ENCODE measurements around the gene PTGS2. TPM values are rescaled to one million over a fixed set of nuclear protein-coding genes. Genes with fewer than 3 reads are reported as not detected.

The PTGS2 gene
- total and polyA plus RNA-seq, 2 donors (not counting 1 experiment from before 2014, with no cell fraction given) = 3.1 to 3.3 TPM

- Histone ChIP-seq H3K9me3 (ENCODE audit: control insufficient read depth, insufficient read depth, low read depth, low read length) (no peaks in the 10 kb centered on the region), H3K79me2 (ENCODE audit: control insufficient read depth, insufficient read depth, low read length) (no peaks in the 10 kb centered on the region), H3K4me2 (ENCODE audit: extremely low read depth, insufficient read depth, low read length) (peak overlapping the region; percentile 76), H3K27ac (ENCODE audit: insufficient read depth, low read length) (no peak overlapping the region), H3K27me3 (ENCODE audit: control insufficient read depth, insufficient read depth, low read length) (no peaks in the 10 kb centered on the region), H2AFZ (ENCODE audit: low read length) (peak overlapping the region; percentile 78), H3K4me1 (ENCODE audit: control insufficient read depth, extremely low read depth, insufficient read depth, low read length) (no peaks in the 10 kb centered on the region), H3K36me3 (ENCODE audit: control insufficient read depth, insufficient read depth, low read length) (no peaks in the 10 kb centered on the region), H4K20me1 (ENCODE audit: control insufficient read depth, extremely low read depth, insufficient read depth, low read length) (no peaks in the 10 kb centered on the region), H3K4me3 (replicated peaks in 1 of 4; ENCODE audit: control extremely low read depth in 1 of 4, insufficient read depth in 1 of 4, low read depth in 3 of 4, low read length in 4 of 4) (peak overlapping the region in 3 of 4 experiments; percentile 20 to 33 (median 33)), H3K9ac (ENCODE audit: insufficient read depth, low read length) (no peak overlapping the region)
- TF ChIP-seq, protein P1, sequence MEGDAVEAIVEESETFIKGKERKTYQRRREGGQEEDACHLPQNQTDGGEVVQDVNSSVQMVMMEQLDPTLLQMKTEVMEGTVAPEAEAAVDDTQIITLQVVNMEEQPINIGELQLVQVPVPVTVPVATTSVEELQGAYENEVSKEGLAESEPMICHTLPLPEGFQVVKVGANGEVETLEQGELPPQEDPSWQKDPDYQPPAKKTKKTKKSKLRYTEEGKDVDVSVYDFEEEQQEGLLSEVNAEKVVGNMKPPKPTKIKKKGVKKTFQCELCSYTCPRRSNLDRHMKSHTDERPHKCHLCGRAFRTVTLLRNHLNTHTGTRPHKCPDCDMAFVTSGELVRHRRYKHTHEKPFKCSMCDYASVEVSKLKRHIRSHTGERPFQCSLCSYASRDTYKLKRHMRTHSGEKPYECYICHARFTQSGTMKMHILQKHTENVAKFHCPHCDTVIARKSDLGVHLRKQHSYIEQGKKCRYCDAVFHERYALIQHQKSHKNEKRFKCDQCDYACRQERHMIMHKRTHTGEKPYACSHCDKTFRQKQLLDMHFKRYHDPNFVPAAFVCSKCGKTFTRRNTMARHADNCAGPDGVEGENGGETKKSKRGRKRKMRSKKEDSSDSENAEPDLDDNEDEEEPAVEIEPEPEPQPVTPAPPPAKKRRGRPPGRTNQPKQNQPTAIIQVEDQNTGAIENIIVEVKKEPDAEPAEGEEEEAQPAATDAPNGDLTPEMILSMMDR (conservative IDR thresholded peaks at IDR 0.05 in 1 of 2, IDR thresholded peaks at IDR 0.05 in 1 of 2; ENCODE audit: low read depth in 1 of 2, low read length in 2 of 2) = no peak
- no peak for TF ChIP-seq EZH2 (IDR thresholded peaks at IDR 0.05; ENCODE audit: low read length, missing control alignments)
- no peak for DNase-seq (ENCODE audit: low read depth in 2 of 2)
These were observed 23.1 kb upstream of the PTGS2 start for GRCh38 chr1:186703209-186703766.

GRCh38 chr1:186700722-186701121 is 20.5 kb upstream of the PTGS2 start:
- Histone ChIP-seq H3K4me2 (ENCODE audit: extremely low read depth, insufficient read depth, low read length) (no peak overlapping the region), H3K27ac (ENCODE audit: insufficient read depth, low read length) (no peak overlapping the region), H3K9me3 (ENCODE audit: control insufficient read depth, insufficient read depth, low read depth, low read length) (no peaks in the 10 kb centered on the region), H3K4me3 (replicated peaks in 1 of 4; ENCODE audit: control extremely low read depth in 1 of 4, insufficient read depth in 1 of 4, low read depth in 3 of 4, low read length in 4 of 4) (no peak overlapping the region), H3K36me3 (ENCODE audit: control insufficient read depth, insufficient read depth, low read length) (no peaks in the 10 kb centered on the region), H3K4me1 (ENCODE audit: control insufficient read depth, extremely low read depth, insufficient read depth, low read length) (no peaks in the 10 kb centered on the region), H2AFZ (ENCODE audit: low read length) (no peak overlapping the region), H3K9ac (ENCODE audit: insufficient read depth, low read length) (no peak overlapping the region), H3K27me3 (ENCODE audit: control insufficient read depth, insufficient read depth, low read length) (no peaks in the 10 kb centered on the region), H3K79me2 (ENCODE audit: control insufficient read depth, insufficient read depth, low read length) (no peaks in the 10 kb centered on the region), H4K20me1 (ENCODE audit: control insufficient read depth, extremely low read depth, insufficient read depth, low read length) (no peaks in the 10 kb centered on the region)
- DNase-seq (ENCODE audit: low read depth in 2 of 2) = no peak
- TF ChIP-seq EZH2 (IDR thresholded peaks at IDR 0.05; ENCODE audit: low read length, missing control alignments) = no peak
- TF ChIP-seq, protein P1 (conservative IDR thresholded peaks at IDR 0.05 in 1 of 2, IDR thresholded peaks at IDR 0.05 in 1 of 2; ENCODE audit: low read depth in 1 of 2, low read length in 2 of 2) = no peak

- H3K27me3 ChIP-seq (ENCODE audit: control insufficient read depth, insufficient read depth, low read length) = no peaks in the 10 kb centered on the region
- H4K20me1 ChIP-seq (ENCODE audit: control insufficient read depth, extremely low read depth, insufficient read depth, low read length) = no peaks in the 10 kb centered on the region
- no peaks in the 10 kb centered on the region for H3K4me1 ChIP-seq (ENCODE audit: control insufficient read depth, extremely low read depth, insufficient read depth, low read length)
- DNase-seq (ENCODE audit: low read depth in 2 of 2) = no peak
- H2AFZ ChIP-seq (ENCODE audit: low read length) = no peak overlapping the region
- no peak overlapping the region for H3K4me2 ChIP-seq (ENCODE audit: extremely low read depth, insufficient read depth, low read length)
- H3K79me2 ChIP-seq (ENCODE audit: control insufficient read depth, insufficient read depth, low read length) = no peaks in the 10 kb centered on the region
- no peak overlapping the region for H3K27ac ChIP-seq (ENCODE audit: insufficient read depth, low read length)
- H3K36me3 ChIP-seq (ENCODE audit: control insufficient read depth, insufficient read depth, low read length) = no peaks in the 10 kb centered on the region
- no peak overlapping the region for H3K4me3 ChIP-seq (replicated peaks in 1 of 4; ENCODE audit: control extremely low read depth in 1 of 4, insufficient read depth in 1 of 4, low read depth in 3 of 4, low read length in 4 of 4)
- TF ChIP-seq, protein P1 (conservative IDR thresholded peaks at IDR 0.05 in 1 of 2, IDR thresholded peaks at IDR 0.05 in 1 of 2; ENCODE audit: low read depth in 1 of 2, low read length in 2 of 2) = no peak
- no peak for TF ChIP-seq EZH2 (IDR thresholded peaks at IDR 0.05; ENCODE audit: low read length, missing control alignments)
- H3K9me3 ChIP-seq (ENCODE audit: control insufficient read depth, insufficient read depth, low read depth, low read length) = no peaks in the 10 kb centered on the region
- H3K9ac ChIP-seq (ENCODE audit: insufficient read depth, low read length) = no peak overlapping the region
These were observed 19.3 kb upstream of the PTGS2 start for GRCh38 chr1:186699519-186699918.

All from fibroblast of lung (primary cell).